GM12878 (cell line): ENCODE data around the gene ADAMTS17.

ENCODE experiments used
- BHLHE40 ChIP-seq, 2 experiments: fragments of 450-650 bp in 1 of 2; IDR thresholded peaks; 2 replicates each; pipeline ENCODE4 v1.6.1; 2011 to 2017; ENCODE audit warnings: low read depth in 2 of 2, borderline replicate concordance in 1 of 2, improper control_type of control experiment in 1 of 2, low read length in 1 of 2, mild to moderate bottlenecking in 1 of 2
- CBX5 ChIP-seq: sonication (generic); IDR thresholded peaks from 2 replicates; pipeline ENCODE4 v1.6.1; 2016; ENCODE audit warnings: low read depth, moderate library complexity, mild to moderate bottlenecking, inconsistent platforms
- CHD2 ChIP-seq: IDR thresholded peaks from 2 replicates; pipeline ENCODE4 v1.6.1; 2011; ENCODE audit warnings: low read depth, low read length, improper control_type of control experiment, borderline replicate concordance
- CREB1 ChIP-seq: IDR thresholded peaks from 2 replicates; pipeline ENCODE4 v1.6.1; 2012; ENCODE audit warnings: low read depth, mild to moderate bottlenecking, inconsistent platforms
- CTCF ChIP-seq, 3 experiments: IDR thresholded peaks in 2 of 3; conservative IDR thresholded peaks in 1 of 3; 2 replicates each; pipeline ENCODE4 v1.5.1; 2011; ENCODE audit warnings: low read depth in 3 of 3, low read length in 3 of 3, mild to moderate bottlenecking in 3 of 3, control low read depth in 2 of 3, moderate library complexity in 2 of 3, inconsistent platforms in 1 of 3, mixed read lengths in 1 of 3; ENCODE audit not compliant: control insufficient read depth in 2 of 3, insufficient read depth in 1 of 3; ENCODE audit errors: extremely low read depth in 1 of 3
- E2F8 ChIP-seq: fragments of 450-650 bp; IDR thresholded peaks from 2 replicates; pipeline ENCODE4 v1.6.1; 2018; ENCODE audit warnings: mild to moderate bottlenecking, low read depth, moderate library complexity; ENCODE audit not compliant: partially characterized antibody
- EZH2 ChIP-seq: IDR thresholded peaks from 2 replicates; pipeline ENCODE4 v1.6.1; 2012; ENCODE audit warnings: low read depth, mild to moderate bottlenecking, control low read depth, inconsistent platforms, low read length, borderline replicate concordance; ENCODE audit not compliant: control insufficient read depth
- GABPA ChIP-seq: IDR thresholded peaks from 2 replicates; pipeline ENCODE4 v1.6.1; 2014; ENCODE audit warnings: antibody characterized with exemption, low read depth, mild to moderate bottlenecking, inconsistent platforms
- NFXL1 ChIP-seq: fragments of 450-650 bp; IDR thresholded peaks from 2 replicates; pipeline ENCODE4 v1.6.1; 2017; ENCODE audit warnings: antibody characterized with exemption, mild to moderate bottlenecking, borderline replicate concordance
- REST ChIP-seq: IDR thresholded peaks from 2 replicates; pipeline ENCODE4 v1.6.1; 2012; ENCODE audit warnings: mild to moderate bottlenecking, low read depth, low read length
- RFX5 ChIP-seq: IDR thresholded peaks from 2 replicates; pipeline ENCODE4 v1.6.1; 2011; ENCODE audit warnings: low read depth, low read length, improper control_type of control experiment
- SIN3A ChIP-seq: IDR thresholded peaks from 2 replicates; pipeline ENCODE4 v1.6.1; 2012; ENCODE audit warnings: low read depth, low read length, improper control_type of control experiment
- ZBED1 ChIP-seq: IDR thresholded peaks from 2 replicates; pipeline ENCODE4 v1.6.1; 2016; ENCODE audit warnings: borderline replicate concordance
- ZNF24 ChIP-seq: fragments of 450-650 bp; IDR thresholded peaks from 2 replicates; pipeline ENCODE4 v1.6.1; 2017; ENCODE audit warnings: antibody characterized with exemption, mild to moderate bottlenecking

- TF ChIP-seq NFXL1 (no peak), RFX5 (no peak), CTCF (IDR thresholded peaks at IDR 0.05 in 2 of 3, conservative IDR thresholded peaks at IDR 0.05 in 1 of 3; ENCODE audit: control insufficient read depth in 2 of 3, extremely low read depth in 1 of 3, insufficient read depth in 1 of 3, low read depth in 3 of 3, low read length in 3 of 3) (no peak), GABPA (no peak), CHD2 (no peak), CBX5 (no peak), E2F8 (no peak), REST (no peak), SIN3A (no peak), ZBED1 (no peak), CREB1 (no peak), ZNF24 (no peak), BHLHE40 (IDR thresholded peaks at IDR 0.05; ENCODE audit: borderline replicate concordance in 1 of 2, low read depth in 2 of 2, low read length in 1 of 2) (no peak), EZH2 (no peak)
These were observed 301.8 kb downstream of the ADAMTS17 start for GRCh38 chr15:100039994-100040393.
